ENCODE results near the gene CUX1.

DNA sequence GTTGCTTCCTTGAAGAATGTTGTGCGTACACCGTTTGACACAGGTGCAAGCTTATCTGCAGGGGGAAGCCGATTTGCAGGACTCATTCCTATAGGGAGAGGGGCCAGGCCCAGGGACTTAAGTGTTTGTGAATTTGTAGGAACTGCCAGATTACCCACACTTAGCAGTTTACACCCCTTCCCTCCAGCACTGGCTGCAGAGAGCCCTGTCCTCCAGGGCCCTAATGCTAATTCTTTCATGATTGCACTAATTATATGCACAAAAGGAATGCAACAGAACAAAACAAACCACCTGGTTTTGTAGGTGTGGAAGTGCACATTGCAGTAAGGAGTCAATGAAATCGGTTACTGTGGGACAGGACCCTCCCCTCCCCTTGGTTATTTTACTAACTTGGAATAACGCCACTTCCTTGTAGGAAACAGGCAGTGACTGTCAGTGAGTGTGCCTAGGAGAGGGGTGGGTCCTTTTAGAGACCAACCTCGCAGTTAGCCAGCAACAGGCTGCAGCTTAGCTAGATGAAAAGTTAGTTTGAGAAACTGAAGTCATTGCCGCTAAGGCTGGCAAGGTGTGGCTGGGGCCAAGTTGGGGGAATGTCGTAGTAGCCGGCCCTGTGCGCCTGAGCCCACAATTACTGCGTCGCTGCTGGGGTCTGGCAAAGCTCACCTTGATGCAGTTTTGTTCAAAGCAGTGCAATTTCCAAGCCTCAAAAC lies 60.6 kb downstream of the CUX1 start:
- TF ChIP-seq CTCF (IDR thresholded peaks at IDR 0.05; ENCODE audit: insufficient read depth, low read length) (no peak), GABPA (IDR thresholded peaks at IDR 0.05; ENCODE audit: low read depth) (no peak), POLR2AphosphoS5 (IDR thresholded peaks at IDR 0.05; ENCODE audit: low read depth) (no peak), REST (IDR thresholded peaks at IDR 0.05; ENCODE audit: insufficient replicate concordance, low read depth) (no peak)

All from HL-60 (cell line).